MM.1S (cell line): ENCODE measurements around the gene AGBL1.

Source experiments
- EZH2 ChIP-seq: fragments of 300-600 bp; sonication (generic); optimal IDR thresholded peaks from 2 replicates; pipeline ENCODE3; 2017; ENCODE audit warnings: low read depth, mild to moderate bottlenecking, antibody characterized with exemption, low read length, mixed read lengths
- TF ChIP-seq, protein P1 (sequence below): fragments of 300-600 bp; sonication (generic); IDR thresholded peaks from 2 replicates; pipeline ENCODE4 v1.5.1; 2016; ENCODE audit warnings: antibody characterized with exemption, low read length, mixed read lengths

DNA sequence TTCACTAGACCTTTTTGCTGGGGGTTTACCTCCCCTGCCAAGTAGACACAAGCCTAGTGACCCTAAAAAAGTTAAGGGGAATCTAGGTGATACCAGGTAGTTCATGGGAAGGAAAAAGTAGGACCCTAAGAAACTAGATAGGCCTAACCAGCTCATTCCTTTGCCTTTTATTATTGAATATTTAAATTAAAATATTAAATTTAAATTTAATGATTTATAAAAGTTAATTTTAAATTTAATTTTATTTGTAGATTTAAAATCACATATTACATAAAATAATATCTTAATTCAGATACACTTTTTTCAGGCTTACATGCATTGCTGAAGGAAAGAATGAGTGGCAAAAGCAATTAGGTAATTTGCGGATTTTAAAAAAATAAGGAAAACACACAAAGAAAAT, 584.9 kb downstream of the AGBL1 start:
- TF ChIP-seq, protein P1, sequence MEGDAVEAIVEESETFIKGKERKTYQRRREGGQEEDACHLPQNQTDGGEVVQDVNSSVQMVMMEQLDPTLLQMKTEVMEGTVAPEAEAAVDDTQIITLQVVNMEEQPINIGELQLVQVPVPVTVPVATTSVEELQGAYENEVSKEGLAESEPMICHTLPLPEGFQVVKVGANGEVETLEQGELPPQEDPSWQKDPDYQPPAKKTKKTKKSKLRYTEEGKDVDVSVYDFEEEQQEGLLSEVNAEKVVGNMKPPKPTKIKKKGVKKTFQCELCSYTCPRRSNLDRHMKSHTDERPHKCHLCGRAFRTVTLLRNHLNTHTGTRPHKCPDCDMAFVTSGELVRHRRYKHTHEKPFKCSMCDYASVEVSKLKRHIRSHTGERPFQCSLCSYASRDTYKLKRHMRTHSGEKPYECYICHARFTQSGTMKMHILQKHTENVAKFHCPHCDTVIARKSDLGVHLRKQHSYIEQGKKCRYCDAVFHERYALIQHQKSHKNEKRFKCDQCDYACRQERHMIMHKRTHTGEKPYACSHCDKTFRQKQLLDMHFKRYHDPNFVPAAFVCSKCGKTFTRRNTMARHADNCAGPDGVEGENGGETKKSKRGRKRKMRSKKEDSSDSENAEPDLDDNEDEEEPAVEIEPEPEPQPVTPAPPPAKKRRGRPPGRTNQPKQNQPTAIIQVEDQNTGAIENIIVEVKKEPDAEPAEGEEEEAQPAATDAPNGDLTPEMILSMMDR, result no peak
- no peak for TF ChIP-seq EZH2
